IMR-90 (cell line): Measurements from ENCODE around the gene ITFG1. TPM values are rescaled to one million over a fixed set of nuclear protein-coding genes. Genes with fewer than 3 reads are reported as not detected.
A peak's percentile ranks its signal among the peaks of the same experiment; 100 is the strongest.

Experiments
- ATAC-seq: fragments of 200-7000 bp; cut with Tn5 transposase; 2 replicates; pipeline ENCODE4 v1.9.1; 2020; ENCODE audit warnings: low read depth, mild to moderate bottlenecking, moderate library complexity
- BruUV-seq: library from RNA; stranded (reverse); fragments of 400-500 nt; replicated peaks from 2 replicates; lab custom pipeline; 2021; lab: Mats Ljungman, UMichigan
- CTCF ChIA-PET: fragments of 300-600 bp; formaldehyde crosslinking; extraction: SDS; loops from one replicate; lab custom pipeline; 2021; ENCODE audit warnings: antibody characterized with exemption; lab: Yijun Ruan, JAX
- POLR2A ChIA-PET: fragments of 300-600 bp; sonication (Branson Sonifier 250); formaldehyde crosslinking; loops from one replicate; lab custom pipeline; 2022; ENCODE audit warnings: antibody characterized with exemption; ENCODE audit not compliant: unreplicated experiment; lab: Charles Lee
- DNase-seq: peaks from one replicate; pipeline ENCODE4 v3.0.0; 2013
- H2AFZ ChIP-seq: replicated peaks from 2 replicates; pipeline ENCODE3; 2013; ENCODE audit warnings: low read length, mild to moderate bottlenecking; ENCODE audit not compliant: poor library complexity
- H2AK5ac ChIP-seq: 2 replicates; pipeline ENCODE4 v1.6.1; 2013; ENCODE audit warnings: low read depth, low read length, inconsistent platforms
- H2AK9ac ChIP-seq: replicated peaks from 2 replicates; pipeline ENCODE3; 2013; ENCODE audit warnings: mild to moderate bottlenecking, low read depth, low read length, moderate library complexity; ENCODE audit not compliant: poor library complexity
- H2BK120ac ChIP-seq: 2 replicates; pipeline ENCODE4 v1.6.1; 2013; ENCODE audit warnings: low read depth, low read length, inconsistent platforms
- H2BK15ac ChIP-seq: 3 replicates; pipeline ENCODE4 v1.6.1; 2013; ENCODE audit warnings: low read depth, low read length, inconsistent platforms
- H2BK20ac ChIP-seq: 2 replicates; pipeline ENCODE4 v1.6.1; 2013; ENCODE audit warnings: low read depth, mild to moderate bottlenecking, inconsistent platforms, low read length, moderate library complexity
- H2BK5ac ChIP-seq: 2 replicates; pipeline ENCODE4 v1.6.1; 2013; ENCODE audit warnings: mild to moderate bottlenecking, low read depth, low read length, inconsistent platforms; ENCODE audit not compliant: poor library complexity, severe bottlenecking
- H3K14ac ChIP-seq: replicated peaks from 2 replicates; pipeline ENCODE4 v1.6.1; 2013; ENCODE audit warnings: low read depth, low read length, inconsistent platforms
- H3K18ac ChIP-seq: 2 replicates; pipeline ENCODE4 v1.6.1; 2013; ENCODE audit warnings: low read depth, low read length, control low read depth
- H3K23ac ChIP-seq: 2 replicates; pipeline ENCODE4 v1.6.1; 2013; ENCODE audit warnings: low read depth, low read length, inconsistent platforms
- H3K27ac ChIP-seq: 2 replicates; pipeline ENCODE4 v1.5.1; 2013; ENCODE audit warnings: mild to moderate bottlenecking, control low read depth, low read length; ENCODE audit not compliant: insufficient read depth
- H3K27me3 ChIP-seq: 2 replicates; pipeline ENCODE4 v1.6.1; 2013; ENCODE audit warnings: low read length; ENCODE audit not compliant: control insufficient read depth, insufficient read depth
- H3K36me3 ChIP-seq: 2 replicates; pipeline ENCODE4 v1.6.1; 2013; ENCODE audit warnings: low read length, mixed read lengths; ENCODE audit not compliant: control insufficient read depth, insufficient read depth
- H3K4ac ChIP-seq: 2 replicates; pipeline ENCODE4 v1.6.1; 2013; ENCODE audit warnings: low read depth, low read length, inconsistent platforms
- H3K4me1 ChIP-seq: 2 replicates; pipeline ENCODE4 v1.6.1; 2013; ENCODE audit warnings: low read length, mixed read lengths; ENCODE audit not compliant: control insufficient read depth, insufficient read depth
- H3K4me2 ChIP-seq: 2 replicates; pipeline ENCODE4 v1.6.1; 2013; ENCODE audit warnings: low read depth, mild to moderate bottlenecking, control low read depth, low read length, moderate library complexity
- H3K4me3 ChIP-seq: 2 replicates; pipeline ENCODE4 v1.5.1; 2013; ENCODE audit warnings: low read depth, mild to moderate bottlenecking, control low read depth, low read length, moderate library complexity; ENCODE audit not compliant: insufficient read depth
- H3K56ac ChIP-seq: 2 replicates; pipeline ENCODE4 v1.6.1; 2013; ENCODE audit warnings: low read length, inconsistent platforms; ENCODE audit not compliant: insufficient read depth; ENCODE audit errors: extremely low read depth
- H3K79me1 ChIP-seq, 2 experiments: 2 replicates each; pipeline ENCODE4 v1.6.1; 2013; ENCODE audit warnings: low read length in 2 of 2, inconsistent platforms in 1 of 2, low read depth in 1 of 2
- H3K9ac ChIP-seq: 2 replicates; pipeline ENCODE4 v1.6.1; 2013; ENCODE audit warnings: low read depth, low read length, control low read depth
- H3K9me1 ChIP-seq: 2 replicates; pipeline ENCODE4 v1.6.1; 2013; ENCODE audit warnings: low read length, inconsistent platforms; ENCODE audit not compliant: insufficient read depth
- H3K9me3 ChIP-seq: 2 replicates; pipeline ENCODE4 v1.6.1; 2013; ENCODE audit warnings: low read length; ENCODE audit not compliant: control insufficient read depth, insufficient read depth
- H4K20me1 ChIP-seq: 2 replicates; pipeline ENCODE4 v1.6.1; 2013; ENCODE audit warnings: low read length, inconsistent platforms; ENCODE audit not compliant: insufficient read depth
- H4K5ac ChIP-seq: 2 replicates; pipeline ENCODE4 v1.6.1; 2013; ENCODE audit warnings: mild to moderate bottlenecking, low read depth, low read length, control low read depth
- H4K8ac ChIP-seq, 2 experiments: 2 replicates each; pipeline ENCODE4 v1.6.1; 2013; ENCODE audit warnings: low read depth in 2 of 2, low read length in 2 of 2, control low read depth in 1 of 2, inconsistent platforms in 1 of 2
- H4K91ac ChIP-seq: 2 replicates; pipeline ENCODE4 v1.6.1; 2013; ENCODE audit warnings: low read depth, low read length, inconsistent platforms; ENCODE audit not compliant: insufficient read depth
- CEBPB ChIP-seq: IDR thresholded peaks from 2 replicates; pipeline ENCODE4 v1.6.1; 2012; ENCODE audit warnings: low read depth, low read length, improper control_type of control experiment
- CTCF ChIP-seq: conservative IDR thresholded peaks from 2 replicates; pipeline ENCODE4 v1.5.1; 2012; ENCODE audit warnings: mild to moderate bottlenecking, low read depth, low read length, improper control_type of control experiment
- FOS ChIP-seq: fragments of 150-350 bp; IDR thresholded peaks from 2 replicates; pipeline ENCODE4 v1.6.1; 2016; ENCODE audit warnings: low read depth, low read length
- MXI1 ChIP-seq: IDR thresholded peaks from 2 replicates; pipeline ENCODE4 v1.6.1; 2012; ENCODE audit warnings: low read depth, mild to moderate bottlenecking, low read length, moderate library complexity, borderline replicate concordance
- NFE2L2 ChIP-seq: fragments of 150-350 bp; IDR thresholded peaks from 2 replicates; pipeline ENCODE4 v1.6.1; 2016; ENCODE audit warnings: low read depth, mild to moderate bottlenecking, low read length
- POLR2A ChIP-seq: IDR thresholded peaks from 2 replicates; pipeline ENCODE4 v1.6.1; 2012; ENCODE audit warnings: mild to moderate bottlenecking, low read depth, low read length
- RFX5 ChIP-seq: IDR thresholded peaks from 2 replicates; pipeline ENCODE4 v1.8.0; 2012; ENCODE audit warnings: low read depth, mild to moderate bottlenecking, low read length, moderate library complexity
- SMC3 ChIP-seq: fragments of 150-350 bp; IDR thresholded peaks from 2 replicates; pipeline ENCODE4 v1.6.1; 2016; ENCODE audit warnings: low read depth, mild to moderate bottlenecking, antibody characterized with exemption, low read length, moderate library complexity
- WGBS, 2 experiments: methylation state at CpG; one replicate each; pipeline versions ENCODE4 v1.1.5 to v1.1.7; 2013; ENCODE audit warnings: missing lambda C conversion rate in 2 of 2; ENCODE audit not compliant: insufficient read length in 1 of 2; ENCODE audit errors: extremely low coverage in 2 of 2; 5-methylcytosine and 5-hydroxymethylcytosine counted together
- dilution Hi-C: fragments of 300-500 bp; cut with HindIII; formaldehyde crosslinking; loops from one replicate; pipeline ENCODE4 v1.14.3; 2018; ENCODE audit warnings: low sequenced_read_pairs; ENCODE audit not compliant: unreplicated experiment
- in situ Hi-C: fragments of 300-500 bp; cut with MboI; formaldehyde crosslinking; loops from 3 replicates; pipeline ENCODE4 v1.14.3; 2019; ENCODE audit warnings: low sequenced_read_pairs, inconsistent platforms, mixed read lengths
- intact Hi-C: fragments of 100-400 bp; cut with micrococcal nuclease; formaldehyde crosslinking; loops from 2 replicates; pipeline ENCODE4 v1.10.0; 2022
- polyA plus RNA-seq, 3 experiments: library from polyadenylated mRNA; depleted of rRNA; stranded (reverse); fragments of >200 nt; gene quantifications; 2 replicates each; pipeline ENCODE4 v1.2.3, GENCODE V29; 2012; ENCODE audit warnings: low replicate concordance in 1 of 3
- total RNA-seq: library from RNA; depleted of rRNA; stranded (reverse); fragments of >200 nt; gene quantifications from 2 replicates; pipeline ENCODE4 v1.2.3, GENCODE V29; 2012

Gene ITFG1
- total and polyA plus RNA-seq, 2 of the 4 experiments (the other 2 are of a cell fraction) = 54.3 to 60.4 TPM

- Histone ChIP-seq H3K4me1 (no peaks in the 10 kb centered on the region), H3K4me2 (no peak overlapping the region), H3K4me3 (no peak overlapping the region), H2BK120ac (no peak overlapping the region), H4K91ac (no peak overlapping the region), H2AK9ac (no peak overlapping the region), H2BK5ac (no peak overlapping the region), H2AK5ac (no peak overlapping the region), H3K23ac (no peak overlapping the region), H2AFZ (no peak overlapping the region), H3K9me3 (no peaks in the 10 kb centered on the region), H3K56ac (no peak overlapping the region), H3K9ac (no peak overlapping the region), H3K36me3 (peaks cover 16% of the 10 kb centered on the region), H2BK20ac (no peak overlapping the region), H4K8ac (no peak overlapping the region), H3K4ac (no peak overlapping the region), H3K27ac (no peak overlapping the region), H4K5ac (no peak overlapping the region), H3K9me1 (no peaks in the 10 kb centered on the region; the same call in 1 of the 2 replicates), H3K79me1 (peaks cover 4 to 8% of the 10 kb centered on the region in 2 experiments; a peak in 1 of 4 replicates), H3K14ac (no peak overlapping the region), H2BK15ac (no peak overlapping the region), H3K27me3 (no peaks in the 10 kb centered on the region), H3K18ac (no peak overlapping the region), H4K20me1 (no peaks in the 10 kb centered on the region)
- in situ Hi-C loops = no loop called here
- ChIA-PET CTCF (no interaction called here), POLR2A (no interaction called here)
- no TSS peak for BruUV-seq
- TF ChIP-seq NFE2L2 = no peak
- no peak for TF ChIP-seq CTCF
- TF ChIP-seq FOS = no peak
- no peak for TF ChIP-seq MXI1
- TF ChIP-seq SMC3 = no peak
- no peak for TF ChIP-seq CEBPB
- no peak for TF ChIP-seq POLR2A
- TF ChIP-seq RFX5 = no peak
- intact Hi-C loops = no loop called here
- ATAC-seq (peak; percentile 37), DNase-seq (peak; percentile 74)
- dilution Hi-C loops = no loop called here
- no CpG with 5 or more reads among the region's 1 CpG for WGBS, 2 experiments
Measured at GRCh38 chr16:47503936-47504335, 43.1 kb upstream of the ITFG1 start.
